GM12864 (cell line): ENCODE results near the gene UPF3A.

Experiments used
- DNase-seq: peaks from one replicate; pipeline ENCODE4 v3.0.0-alpha.2; 2011; ENCODE audit warnings: low read depth
- H3K4me3 ChIP-seq: 2 replicates; pipeline ENCODE4 v1.5.1; 2011; ENCODE audit warnings: mild to moderate bottlenecking, low read depth, low read length, control low read depth
- TF ChIP-seq, protein P1 (sequence below): IDR thresholded peaks from 2 replicates; pipeline ENCODE4 v1.5.1; 2011; ENCODE audit warnings: low read depth, mild to moderate bottlenecking, moderate library complexity, low read length, control low read depth, inconsistent platforms; ENCODE audit errors: missing control alignments

Gene UPF3A, protein sequence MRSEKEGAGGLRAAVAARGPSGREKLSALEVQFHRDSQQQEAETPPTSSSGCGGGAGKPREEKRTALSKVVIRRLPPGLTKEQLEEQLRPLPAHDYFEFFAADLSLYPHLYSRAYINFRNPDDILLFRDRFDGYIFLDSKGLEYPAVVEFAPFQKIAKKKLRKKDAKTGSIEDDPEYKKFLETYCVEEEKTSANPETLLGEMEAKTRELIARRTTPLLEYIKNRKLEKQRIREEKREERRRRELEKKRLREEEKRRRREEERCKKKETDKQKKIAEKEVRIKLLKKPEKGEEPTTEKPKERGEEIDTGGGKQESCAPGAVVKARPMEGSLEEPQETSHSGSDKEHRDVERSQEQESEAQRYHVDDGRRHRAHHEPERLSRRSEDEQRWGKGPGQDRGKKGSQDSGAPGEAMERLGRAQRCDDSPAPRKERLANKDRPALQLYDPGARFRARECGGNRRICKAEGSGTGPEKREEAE

DNA sequence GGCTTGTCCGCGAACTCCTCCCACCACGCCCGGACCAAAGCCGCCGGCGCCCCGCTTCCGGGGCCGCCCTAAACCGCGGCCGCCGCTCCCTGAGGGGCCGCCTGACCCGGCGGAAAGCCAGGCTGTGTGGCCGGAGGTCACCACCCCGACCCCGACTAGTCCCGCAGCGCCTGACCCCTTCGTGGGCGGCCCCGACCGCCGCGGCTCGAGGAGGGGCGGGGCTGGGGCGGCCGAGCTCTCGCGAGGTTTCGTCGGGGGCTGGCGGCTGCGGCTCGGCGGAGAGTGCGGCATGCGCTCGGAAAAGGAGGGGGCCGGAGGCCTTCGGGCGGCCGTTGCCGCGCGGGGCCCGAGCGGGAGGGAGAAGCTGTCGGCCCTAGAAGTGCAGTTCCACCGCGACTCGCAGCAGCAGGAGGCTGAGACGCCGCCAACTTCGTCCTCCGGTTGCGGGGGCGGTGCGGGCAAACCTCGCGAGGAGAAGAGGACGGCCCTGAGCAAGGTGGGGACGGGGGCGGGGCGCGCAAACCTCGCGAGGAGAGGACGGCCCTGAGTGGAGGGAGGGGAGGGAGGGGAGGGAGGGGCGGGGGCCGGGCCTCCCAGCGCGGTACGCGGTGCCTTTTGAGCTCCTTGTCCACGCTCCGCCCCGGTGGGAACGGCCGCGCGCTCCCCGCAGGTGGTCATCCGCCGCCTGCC is at the start of gene UPF3A:
Gene UPF3A, plus strand, starts transcription at position 251 of the 690 bp plus-strand sequence. Its CDS starts 39 bp downstream, at position 290.
- peak; percentile 68 for DNase-seq
- peak within 1 kb of the TSS; percentile 94 for H3K4me3 ChIP-seq
- TF ChIP-seq, protein P1, sequence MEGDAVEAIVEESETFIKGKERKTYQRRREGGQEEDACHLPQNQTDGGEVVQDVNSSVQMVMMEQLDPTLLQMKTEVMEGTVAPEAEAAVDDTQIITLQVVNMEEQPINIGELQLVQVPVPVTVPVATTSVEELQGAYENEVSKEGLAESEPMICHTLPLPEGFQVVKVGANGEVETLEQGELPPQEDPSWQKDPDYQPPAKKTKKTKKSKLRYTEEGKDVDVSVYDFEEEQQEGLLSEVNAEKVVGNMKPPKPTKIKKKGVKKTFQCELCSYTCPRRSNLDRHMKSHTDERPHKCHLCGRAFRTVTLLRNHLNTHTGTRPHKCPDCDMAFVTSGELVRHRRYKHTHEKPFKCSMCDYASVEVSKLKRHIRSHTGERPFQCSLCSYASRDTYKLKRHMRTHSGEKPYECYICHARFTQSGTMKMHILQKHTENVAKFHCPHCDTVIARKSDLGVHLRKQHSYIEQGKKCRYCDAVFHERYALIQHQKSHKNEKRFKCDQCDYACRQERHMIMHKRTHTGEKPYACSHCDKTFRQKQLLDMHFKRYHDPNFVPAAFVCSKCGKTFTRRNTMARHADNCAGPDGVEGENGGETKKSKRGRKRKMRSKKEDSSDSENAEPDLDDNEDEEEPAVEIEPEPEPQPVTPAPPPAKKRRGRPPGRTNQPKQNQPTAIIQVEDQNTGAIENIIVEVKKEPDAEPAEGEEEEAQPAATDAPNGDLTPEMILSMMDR = no peak

DNA sequence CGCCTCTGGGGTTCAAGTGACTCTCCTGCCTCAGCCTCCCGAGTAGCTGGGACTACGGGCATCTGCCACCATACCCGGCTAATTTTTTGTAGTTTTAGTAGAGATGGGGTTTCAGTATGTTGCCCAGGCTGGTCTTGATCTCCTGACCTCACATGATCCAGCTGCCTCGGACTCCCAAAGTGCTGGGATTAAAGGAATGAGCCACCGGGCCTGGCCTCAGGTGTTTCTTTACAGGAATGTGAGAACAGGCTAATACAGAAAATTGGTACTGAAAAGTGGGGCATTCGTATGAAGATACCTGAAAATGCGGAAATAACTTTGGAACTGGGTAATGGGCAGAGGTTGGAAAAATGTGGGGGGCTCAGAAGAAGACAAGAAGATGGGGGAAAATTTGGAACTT is 49.5 kb upstream of the UPF3A start:
- DNase-seq = no peak
- TF ChIP-seq, protein P1 = no peak

DNA sequence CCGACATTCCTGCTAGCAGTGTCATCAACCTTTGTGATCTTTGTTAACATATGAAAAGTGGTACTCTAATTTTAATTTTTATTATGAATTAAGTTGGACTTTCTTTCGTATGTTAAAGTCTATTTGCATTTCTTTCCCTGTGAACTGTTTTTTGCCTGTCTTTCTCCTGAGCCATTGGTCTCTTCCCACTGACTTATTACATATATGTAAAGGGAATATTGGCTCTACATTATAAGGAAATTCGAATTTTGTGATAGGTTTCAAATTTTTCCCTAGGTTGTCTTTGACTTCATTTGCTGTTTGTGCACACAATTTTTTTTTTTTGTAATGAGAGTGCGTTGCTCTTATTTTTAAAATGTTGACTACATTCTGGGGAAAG is 47.1 kb upstream of the UPF3A start:
- no peak for DNase-seq
- peak overlapping the region; percentile 89 for H3K4me3 ChIP-seq
- TF ChIP-seq, protein P1 = no peak

More for the DNA sequence above, 49.5 kb upstream of the UPF3A start:
- H3K4me3 ChIP-seq = no peak overlapping the region

DNA sequence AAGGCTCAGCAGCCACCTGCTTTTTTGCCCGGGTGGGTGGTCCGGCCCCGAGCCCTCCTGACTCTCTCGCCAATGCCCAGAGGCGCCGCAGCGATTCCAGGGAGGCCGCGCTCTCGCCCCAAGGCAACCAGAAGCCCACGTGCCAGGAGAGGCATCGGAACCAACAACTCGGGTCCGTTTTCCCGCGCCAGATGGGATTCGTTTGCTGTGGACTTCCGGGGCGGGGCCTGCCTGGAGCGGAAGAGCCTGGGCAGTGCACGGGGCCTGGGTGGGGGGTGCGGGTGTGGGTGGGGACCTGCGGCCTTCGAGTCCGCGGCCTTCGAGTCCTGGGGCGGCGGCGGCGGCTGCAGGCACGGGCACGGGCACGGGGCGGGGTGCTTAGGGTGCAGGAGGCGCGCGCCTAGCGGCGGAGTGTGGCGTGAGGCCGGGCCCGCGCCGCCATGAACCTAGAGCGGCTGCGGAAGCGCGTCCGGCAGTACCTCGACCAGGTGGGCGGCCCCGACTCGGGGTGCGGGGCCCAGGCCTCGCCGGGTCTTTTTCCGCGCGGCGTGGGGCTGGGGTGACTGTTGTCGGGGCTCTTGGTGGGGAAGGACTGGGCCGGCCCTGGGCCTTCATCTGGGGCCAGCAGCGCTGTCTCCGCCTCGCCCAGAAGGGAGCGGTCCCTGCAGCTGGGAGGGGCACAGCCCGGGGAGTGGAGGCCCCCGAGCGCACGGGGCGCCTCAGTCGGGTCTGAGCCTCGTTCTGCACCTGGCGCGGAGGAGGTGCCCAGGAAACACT is 46.6 kb upstream of the UPF3A start, which contains the start of gene CDC16:
Gene CDC16, plus strand, starts transcription at position 253 of the 777 bp plus-strand sequence. Its CDS starts 188 bp downstream, at position 441.
- peak; percentile 75 for DNase-seq
- TF ChIP-seq, protein P1 = peak; percentile 6
- peak within 1 kb of the TSS; percentile 89 for H3K4me3 ChIP-seq

DNA sequence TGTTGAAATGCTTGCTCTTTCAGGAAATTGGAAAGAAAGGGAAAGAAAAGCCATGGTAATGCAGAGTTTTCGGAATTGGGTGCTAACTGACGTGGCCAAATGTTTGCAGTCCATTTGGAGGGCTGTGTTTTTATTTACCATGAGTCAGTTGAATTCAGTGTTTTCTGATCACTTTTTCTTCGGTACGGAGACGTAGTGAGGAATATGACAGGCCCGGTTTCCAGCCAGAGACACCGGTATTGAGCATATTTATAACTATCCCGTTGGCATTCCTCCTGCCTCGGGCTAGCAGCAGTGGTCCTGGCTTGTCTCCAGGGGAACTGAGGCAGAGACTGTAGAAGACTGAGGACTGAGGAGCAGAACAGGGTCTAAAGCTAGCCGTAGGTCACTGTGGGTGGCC is 45.7 kb upstream of the UPF3A start:
- peak overlapping the region; percentile 89 for H3K4me3 ChIP-seq
- DNase-seq = no peak
- TF ChIP-seq, protein P1 = no peak

DNA sequence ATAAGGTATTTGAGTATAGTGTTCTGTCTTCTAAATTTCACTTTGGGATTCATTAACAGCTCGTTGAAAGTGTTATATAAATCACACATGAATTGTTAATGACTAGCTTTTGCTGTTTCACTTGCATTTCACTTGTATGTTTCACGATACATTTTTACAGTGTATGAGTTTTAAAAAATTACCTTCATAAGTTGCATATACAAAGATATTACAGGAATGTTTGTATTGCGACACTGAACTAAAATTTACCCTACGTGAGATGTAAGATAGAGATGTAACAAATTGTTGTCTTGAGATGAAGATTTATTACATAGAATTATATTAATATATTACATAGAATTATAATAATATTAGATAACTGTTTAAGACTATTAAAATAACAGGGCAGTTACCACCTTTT is 45.2 kb upstream of the UPF3A start:
- DNase-seq = no peak
- TF ChIP-seq, protein P1 = no peak
- H3K4me3 ChIP-seq = peak overlapping the region; percentile 89; the same call in 1 of the 2 replicates
